HepG2 (cell line): Measurements from ENCODE around the gene MYH9.

Source experiments
- CEBPZ ChIP-seq: IDR thresholded peaks from 2 replicates; pipeline ENCODE4 v1.6.1; 2012; ENCODE audit warnings: low read length, improper control_type of control experiment
- CTCF ChIP-seq: sonication (generic); formaldehyde crosslinking; IDR thresholded peaks from 2 replicates; pipeline ENCODE4 v1.5.0; 2020; ENCODE audit warnings: mild to moderate bottlenecking, missing genetic modification reagents, moderate library complexity
- POLR2AphosphoS2 ChIP-seq: IDR thresholded peaks from 2 replicates; pipeline ENCODE4 v1.6.1; 2011; ENCODE audit warnings: low read depth, low read length, improper control_type of control experiment
- SIN3B ChIP-seq: fragments of 150-350 bp; IDR thresholded peaks from 2 replicates; pipeline ENCODE4 v1.6.1; 2014; ENCODE audit warnings: low read length
- TCF12 ChIP-seq, 2 experiments: fragments of 450-650 bp in 1 of 2; sonication (generic) in 1 of 2; formaldehyde crosslinking in 1 of 2; IDR thresholded peaks; 2 replicates each; pipeline versions ENCODE4 v1.6.1 to v1.8.0; 2017 to 2022; ENCODE audit warnings: antibody characterized with exemption in 1 of 2, mild to moderate bottlenecking in 1 of 2, missing genetic modification reagents in 1 of 2, moderate library complexity in 1 of 2
- TOE1 ChIP-seq: sonication (generic); formaldehyde crosslinking; IDR thresholded peaks from 2 replicates; pipeline ENCODE4 v1.4.0; 2020; ENCODE audit warnings: mild to moderate bottlenecking, missing genetic modification reagents
- ZBTB10 ChIP-seq: sonication (generic); formaldehyde crosslinking; IDR thresholded peaks from 2 replicates; pipeline ENCODE4 v1.4.0; 2020; ENCODE audit warnings: missing genetic modification reagents, borderline replicate concordance
- ZNF639 ChIP-seq: conservative IDR thresholded peaks from 2 replicates; pipeline ENCODE4 v1.6.1; 2018; ENCODE audit warnings: missing genetic modification reagents

GRCh38 chr22:36324414-36324813, 63.4 kb downstream of the MYH9 start:
- TF ChIP-seq SIN3B (no peak), POLR2AphosphoS2 (no peak), TCF12 (IDR thresholded peaks at IDR 0.05) (no peak), TCF12 (CRISPR knock-in tag; IDR thresholded peaks at IDR 0.05) (no peak), CTCF (CRISPR knock-in tag) (no peak), TOE1 (CRISPR knock-in tag) (no peak), CEBPZ (no peak), ZNF639 (CRISPR knock-in tag) (no peak), ZBTB10 (CRISPR knock-in tag) (no peak)
